HG03469 (cell line): ENCODE measurements around the gene ATP8B1.
"Not testable (repeated sequence)": the region's sequence is repeated elsewhere in the genome, so short reads cannot be mapped to it uniquely, and the experiment has no call there.

Source experiments
- ATAC-seq: cut with Tn5 transposase; IDR thresholded peaks from one replicate; pipeline ENCODE4 v1.9.1; 2021; ENCODE audit warnings: mild to moderate bottlenecking, moderate library complexity, moderate number of reproducible peaks; ENCODE audit not compliant: unreplicated experiment

The ATP8B1 gene

GRCh38 chr18:57733861-57734260, 69.3 kb downstream of the ATP8B1 start:
- ATAC-seq, result no peak

- ATAC-seq, result no peak
Measured at GRCh38 chr18:57730146-57730545, 73.0 kb downstream of the ATP8B1 start.

GRCh38 chr18:57728941-57729511, 74.1 kb downstream of the ATP8B1 start:
- ATAC-seq, result no peak

GRCh38 chr18:57727952-57728807, 74.9 kb downstream of the ATP8B1 start:
- no peak for ATAC-seq

- not testable (repeated sequence) for ATAC-seq
Measured at GRCh38 chr18:57719211-57719935, 83.7 kb downstream of the ATP8B1 start.

- no peak for ATAC-seq
Measured at GRCh38 chr18:57716549-57716948, 86.6 kb downstream of the ATP8B1 start.

- ATAC-seq, result no peak
Measured at GRCh38 chr18:57715671-57716070, 87.4 kb downstream of the ATP8B1 start.

GRCh38 chr18:57715073-57715472, 88.0 kb downstream of the ATP8B1 start:
- ATAC-seq, result no peak

- no peak for ATAC-seq
Measured at GRCh38 chr18:57710226-57710625, 92.9 kb downstream of the ATP8B1 start.

GRCh38 chr18:57709335-57709734, 93.8 kb downstream of the ATP8B1 start:
- ATAC-seq, result no peak

- no peak for ATAC-seq
Measured at GRCh38 chr18:57708288-57708687, 94.8 kb downstream of the ATP8B1 start.

- ATAC-seq, result no peak
Measured at GRCh38 chr18:57705832-57706595, 97.1 kb downstream of the ATP8B1 start.

GRCh38 chr18:57705011-57705410, 98.1 kb downstream of the ATP8B1 start:
- ATAC-seq, result no peak

- ATAC-seq, result no peak
Measured at GRCh38 chr18:57698571-57699276, 104.4 kb downstream of the ATP8B1 start.

- no peak for ATAC-seq
Measured at GRCh38 chr18:57697426-57697825, 105.7 kb downstream of the ATP8B1 start.

- ATAC-seq, result no peak
Measured at GRCh38 chr18:57696271-57696670, 106.8 kb downstream of the ATP8B1 start.

- no peak for ATAC-seq
Measured at GRCh38 chr18:57691363-57691762, 111.8 kb downstream of the ATP8B1 start.

- no peak for ATAC-seq
Measured at GRCh38 chr18:57687970-57688369, 115.1 kb downstream of the ATP8B1 start.

- no peak for ATAC-seq
Measured at GRCh38 chr18:57683470-57683869, 119.6 kb downstream of the ATP8B1 start.
